Measurements from ENCODE around the gene C5orf24. TPM values are rescaled to one million over a fixed set of nuclear protein-coding genes. Genes with fewer than 3 reads are reported as not detected.

C5orf24 gene
- total RNA-seq, 1 experiment from 2014 or later = 22.5 TPM

- no peak overlapping the region for H3K27ac ChIP-seq (ENCODE audit: insufficient read length, low read depth, low read length)
- H4K91ac ChIP-seq (ENCODE audit: insufficient read length, low read depth, low read length) = no peak overlapping the region
- H3K4ac ChIP-seq (ENCODE audit: low read depth, low read length) = no peak overlapping the region
- H3K9me3 Mint-ChIP-seq = no peaks in the 10 kb centered on the region
- no peak overlapping the region for H4K8ac ChIP-seq (replicated peaks; ENCODE audit: insufficient read length, low read depth, low read length)
- H2AFZ ChIP-seq (ENCODE audit: low read length) = no peak overlapping the region
- H3K4me3 Mint-ChIP-seq = no peak overlapping the region
- no peak overlapping the region for H3K18ac ChIP-seq (ENCODE audit: insufficient read length, low read depth, low read length)
- 100% methylated on average over 1 of the region's 3 CpGs for WGBS (ENCODE audit: extremely low coverage, insufficient read length, low lambda C conversion rate)
- no peak overlapping the region for H3K9ac ChIP-seq (ENCODE audit: extremely low read depth, insufficient read length, low read length)
- H4K5ac ChIP-seq (ENCODE audit: insufficient read length, low read depth, low read length) = no peak overlapping the region
- H3K23ac ChIP-seq (ENCODE audit: insufficient read length, low read depth, low read length) = no peak overlapping the region
- peaks cover 17 to 58% (median 38%) of the 10 kb centered on the region in 3 experiments for H3K36me3 Mint-ChIP-seq (ENCODE audit: insufficient read depth in 1 of 3, low read depth in 3 of 3)
- no peak overlapping the region for H2BK12ac ChIP-seq (ENCODE audit: insufficient read length, low read depth, low read length)
- no peak overlapping the region for H3K4me2 ChIP-seq (ENCODE audit: insufficient read depth, insufficient read length, low read length)
- DNase-seq = no peak
- H3K23me2 ChIP-seq (ENCODE audit: insufficient read length, low read depth, low read length, poor library complexity, severe bottlenecking) = no peaks in the 10 kb centered on the region
- no peak overlapping the region for H3K14ac ChIP-seq (ENCODE audit: insufficient read depth, low read length)
- no peaks in the 10 kb centered on the region for H3K9me3 ChIP-seq (ENCODE audit: control insufficient read depth, low read depth, low read length)
- no peaks in the 10 kb centered on the region for H3K4me1 ChIP-seq (ENCODE audit: insufficient read depth, low read length)
- no peak overlapping the region for H2AK5ac ChIP-seq (ENCODE audit: insufficient read length, low read length)
- H3K27ac Mint-ChIP-seq = no peak overlapping the region; a peak in 1 of 7 replicates
- H3K4me1 Mint-ChIP-seq = no peaks in the 10 kb centered on the region
- no peak overlapping the region for H3T11ph ChIP-seq (ENCODE audit: low read length)
- H2BK15ac ChIP-seq (ENCODE audit: low read depth, low read length) = no peak overlapping the region
- no peaks in the 10 kb centered on the region for H3K27me3 Mint-ChIP-seq (ENCODE audit: low read depth)
- H2BK5ac ChIP-seq (ENCODE audit: insufficient read length, low read length) = no peak overlapping the region
- no peak overlapping the region for H2BK120ac ChIP-seq (ENCODE audit: low read depth, low read length, poor library complexity, severe bottlenecking)
- H3K79me2 ChIP-seq (ENCODE audit: insufficient read depth, low read length) = no peaks in the 10 kb centered on the region
- no peaks in the 10 kb centered on the region for H3K27me3 ChIP-seq (ENCODE audit: insufficient read depth, low read length)
- no peaks in the 10 kb centered on the region for H3K79me1 ChIP-seq (ENCODE audit: insufficient read depth, low read depth, low read length, poor library complexity, severe bottlenecking)
- H2BK20ac ChIP-seq (ENCODE audit: low read depth, low read length, poor library complexity, severe bottlenecking) = no peak overlapping the region
- no peak overlapping the region for H3K56ac ChIP-seq (ENCODE audit: insufficient read length, low read depth, low read length)
- H4K20me1 ChIP-seq (ENCODE audit: control insufficient read depth, insufficient read depth, insufficient read length) = no peaks in the 10 kb centered on the region
- TF ChIP-seq CTCF (conservative IDR thresholded peaks at IDR 0.05) = no peak
These were observed 12.3 kb upstream of the C5orf24 start for GRCh38 chr5:134833340-134834032.

Measured in H9 (cell line).